Ishikawa (cell line): Measurements from ENCODE around the gene SERTM2.

ENCODE experiments used
- CEBPB ChIP-seq: IDR thresholded peaks from 2 replicates; pipeline ENCODE4 v1.6.1; 2012
- CREB1 ChIP-seq: IDR thresholded peaks from 2 replicates; pipeline ENCODE4 v1.6.1; 2012; ENCODE audit warnings: low read depth
- EGR1 ChIP-seq: IDR thresholded peaks from 2 replicates; pipeline ENCODE4 v1.6.1; 2012
- EP300 ChIP-seq: IDR thresholded peaks from 2 replicates; pipeline ENCODE4 v1.6.1; 2012; ENCODE audit warnings: borderline replicate concordance
- FOXM1 ChIP-seq: IDR thresholded peaks from 2 replicates; pipeline ENCODE4 v1.6.1; 2012; ENCODE audit warnings: low read depth, borderline replicate concordance
- MAX ChIP-seq: IDR thresholded peaks from 2 replicates; pipeline ENCODE4 v1.6.1; 2012
- NFIC ChIP-seq: IDR thresholded peaks from 2 replicates; pipeline ENCODE4 v1.6.1; 2012
- RAD21 ChIP-seq: IDR thresholded peaks from 2 replicates; pipeline ENCODE4 v1.6.1; 2012; ENCODE audit warnings: low read depth
- REST ChIP-seq: IDR thresholded peaks from 2 replicates; pipeline ENCODE4 v1.6.1; 2012; ENCODE audit warnings: low read depth, mild to moderate bottlenecking
- TAF1 ChIP-seq: IDR thresholded peaks from 2 replicates; pipeline ENCODE4 v1.6.1; 2012; ENCODE audit warnings: low read depth, mild to moderate bottlenecking
- TCF12 ChIP-seq: IDR thresholded peaks from 2 replicates; pipeline ENCODE4 v1.6.1; 2012; ENCODE audit warnings: low read depth
- TEAD4 ChIP-seq: IDR thresholded peaks from 2 replicates; pipeline ENCODE4 v1.6.1; 2012
- USF1 ChIP-seq: IDR thresholded peaks from 2 replicates; pipeline ENCODE4 v1.6.1; 2012
- YY1 ChIP-seq: IDR thresholded peaks from 2 replicates; pipeline ENCODE4 v1.6.1; 2012; ENCODE audit warnings: low read depth
- ZBTB7A ChIP-seq: IDR thresholded peaks from 2 replicates; pipeline ENCODE4 v1.6.1; 2012; ENCODE audit warnings: low read depth

SERTM2 gene

GRCh38 chrX:111568354-111568753 is 56.9 kb downstream of the SERTM2 start:
- no peak for TF ChIP-seq EP300
- TF ChIP-seq CEBPB, result no peak
- no peak for TF ChIP-seq USF1
- TF ChIP-seq TCF12, result no peak
- TF ChIP-seq EGR1, result no peak
- TF ChIP-seq YY1, result no peak
- no peak for TF ChIP-seq CREB1
- no peak for TF ChIP-seq TEAD4
- no peak for TF ChIP-seq MAX
- no peak for TF ChIP-seq FOXM1
- TF ChIP-seq REST, result no peak
- TF ChIP-seq RAD21, result no peak
- no peak for TF ChIP-seq NFIC
- TF ChIP-seq ZBTB7A, result no peak

GRCh38 chrX:111568817-111569216 is 57.4 kb downstream of the SERTM2 start:
- TF ChIP-seq REST (no peak), USF1 (no peak), EGR1 (no peak), TCF12 (no peak), CREB1 (no peak), NFIC (no peak), EP300 (no peak), TAF1 (no peak), RAD21 (no peak), MAX (no peak), YY1 (no peak), FOXM1 (no peak), ZBTB7A (no peak), TEAD4 (no peak), CEBPB (no peak)
